Measurements from ENCODE around the gene GARS1.

Gene GARS1

GRCh38 chr7:30648744-30649540, 54.3 kb downstream of the GARS1 start:
- in situ Hi-C loops (cut with HindIII; ENCODE audit: low pct_ligation_motif_present, low pct_unique_long_range_greater_than_20kb, low sequenced_read_pairs), result no loop called here
- no peak for DNase-seq

DNA sequence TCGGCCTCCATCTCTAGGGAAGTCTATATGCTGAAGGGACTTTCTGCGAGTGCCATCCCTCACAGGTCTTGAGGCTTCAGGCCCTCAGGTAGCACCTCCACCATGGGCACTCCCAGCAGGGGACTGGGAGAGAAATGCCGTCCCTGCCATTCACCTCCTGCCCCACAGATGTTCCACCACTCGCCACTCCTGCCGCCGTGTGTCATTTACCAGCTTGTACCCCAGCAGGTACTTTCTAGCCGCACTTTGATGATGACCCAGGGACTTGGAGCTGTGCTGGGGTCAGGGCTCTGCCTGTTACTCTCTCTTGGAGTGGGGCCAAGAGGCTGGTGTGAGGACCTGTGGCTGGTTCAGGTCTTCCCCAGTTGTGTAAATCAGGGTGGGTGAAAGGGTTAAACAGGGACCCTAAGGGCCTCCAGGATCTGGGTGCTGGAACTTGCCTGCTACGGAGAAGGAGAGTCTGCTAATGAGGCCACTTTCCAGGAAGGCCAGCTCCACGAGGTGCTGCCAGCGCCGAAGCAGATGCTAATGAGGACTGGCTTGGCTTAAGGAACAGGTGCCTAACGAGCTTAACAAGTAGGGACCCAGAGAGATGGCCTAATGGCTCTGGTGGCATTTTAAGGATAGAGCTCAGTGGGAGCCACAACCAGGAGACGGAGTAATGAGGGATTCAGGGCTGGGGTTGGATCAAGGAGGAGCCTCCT, 55.2 kb downstream of the GARS1 start:
- in situ Hi-C loops (cut with HindIII; ENCODE audit: low pct_ligation_motif_present, low pct_unique_long_range_greater_than_20kb, low sequenced_read_pairs), result no loop called here
- no peak for DNase-seq

DNA sequence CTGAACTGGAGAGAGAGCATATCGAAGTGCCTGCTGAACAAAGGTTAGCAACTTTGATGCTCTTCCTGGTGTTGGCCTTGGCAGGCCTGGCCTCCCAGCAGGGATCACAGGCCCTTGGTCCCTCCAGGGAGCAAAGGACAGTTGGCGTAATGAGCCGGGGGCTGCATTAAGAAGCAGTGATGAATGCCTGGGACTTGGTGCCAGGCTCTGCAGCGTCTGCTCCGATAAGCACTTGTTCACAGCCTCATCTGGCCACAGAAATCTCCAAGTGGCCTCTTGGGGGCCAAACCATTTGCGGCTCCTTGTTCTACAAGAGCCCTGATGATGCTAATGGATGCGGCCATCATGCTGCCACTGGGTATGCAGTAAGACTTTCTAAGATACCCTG, 55.7 kb downstream of the GARS1 start:
- in situ Hi-C loops (cut with HindIII; ENCODE audit: low pct_ligation_motif_present, low pct_unique_long_range_greater_than_20kb, low sequenced_read_pairs), result no loop called here
- DNase-seq, result no peak

GRCh38 chr7:30652132-30652531, 57.5 kb downstream of the GARS1 start:
- in situ Hi-C loops (cut with HindIII; ENCODE audit: low pct_ligation_motif_present, low pct_unique_long_range_greater_than_20kb, low sequenced_read_pairs), result no loop called here
- DNase-seq, result no peak

DNA sequence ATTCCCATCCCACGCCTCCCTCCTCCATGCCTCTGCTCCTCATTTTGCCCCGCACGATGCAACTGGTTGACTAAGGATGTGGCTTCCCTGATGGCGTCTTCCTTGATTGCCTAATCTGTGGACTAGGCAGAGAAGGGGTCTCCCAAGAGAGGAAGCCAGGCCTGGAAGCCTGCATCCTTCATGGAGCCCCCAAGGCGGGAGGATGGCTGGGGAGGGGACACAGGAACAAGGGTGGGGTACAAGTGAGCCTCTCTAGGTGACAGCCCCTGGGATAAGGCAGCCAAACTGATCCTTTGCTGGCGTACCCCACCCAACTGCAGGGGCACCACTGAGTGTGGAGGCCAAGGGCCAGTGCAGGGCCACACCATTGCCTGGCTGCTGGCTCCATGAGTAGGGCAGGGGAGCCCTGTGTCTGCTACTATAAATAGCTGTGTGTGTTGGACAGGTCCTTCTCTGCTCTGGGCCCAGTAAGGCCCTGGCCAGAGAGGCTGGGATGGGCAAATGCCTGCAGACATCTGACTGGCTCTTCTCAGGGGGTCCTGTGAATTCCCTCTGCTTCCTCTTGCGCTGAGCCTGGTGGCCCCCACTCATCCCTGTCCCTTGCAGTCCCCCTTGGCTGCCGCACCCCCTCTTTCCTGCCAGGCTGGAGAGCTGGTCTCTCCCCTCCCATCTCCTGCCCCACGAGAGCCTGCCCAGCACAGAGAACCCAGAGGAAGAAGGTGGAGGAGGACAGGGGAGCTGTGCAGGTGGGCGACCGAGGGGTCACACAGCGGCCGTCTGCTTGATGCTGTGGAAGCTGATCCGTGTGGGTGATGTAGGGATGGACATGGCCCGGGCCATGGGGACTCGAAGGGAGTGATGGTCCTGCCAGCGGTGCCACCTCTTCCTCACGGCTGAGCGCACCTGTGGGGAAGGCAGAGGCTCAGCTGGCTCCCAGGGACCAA, 58.3 kb downstream of the GARS1 start:
- in situ Hi-C loops (cut with HindIII; ENCODE audit: low pct_ligation_motif_present, low pct_unique_long_range_greater_than_20kb, low sequenced_read_pairs), result no loop called here

GRCh38 chr7:30654296-30655090, 59.8 kb downstream of the GARS1 start:
- DNase-seq, result no peak
- in situ Hi-C loops (cut with HindIII; ENCODE audit: low pct_ligation_motif_present, low pct_unique_long_range_greater_than_20kb, low sequenced_read_pairs), result no loop called here

More for the DNA sequence above, 58.3 kb downstream of the GARS1 start:
- DNase-seq, result no peak

GRCh38 chr7:30655096-30655970, 60.7 kb downstream of the GARS1 start:
- in situ Hi-C loops (cut with HindIII; ENCODE audit: low pct_ligation_motif_present, low pct_unique_long_range_greater_than_20kb, low sequenced_read_pairs), result no loop called here
- no peak for DNase-seq

- DNase-seq, result no peak
- in situ Hi-C loops (cut with HindIII; ENCODE audit: low pct_ligation_motif_present, low pct_unique_long_range_greater_than_20kb, low sequenced_read_pairs), result no loop called here
Observed at GRCh38 chr7:30656006-30656957, 61.6 kb downstream of the GARS1 start.

GRCh38 chr7:30657131-30657530, 62.5 kb downstream of the GARS1 start:
- no peak for DNase-seq
- in situ Hi-C loops (cut with HindIII; ENCODE audit: low pct_ligation_motif_present, low pct_unique_long_range_greater_than_20kb, low sequenced_read_pairs), result no loop called here

DNA sequence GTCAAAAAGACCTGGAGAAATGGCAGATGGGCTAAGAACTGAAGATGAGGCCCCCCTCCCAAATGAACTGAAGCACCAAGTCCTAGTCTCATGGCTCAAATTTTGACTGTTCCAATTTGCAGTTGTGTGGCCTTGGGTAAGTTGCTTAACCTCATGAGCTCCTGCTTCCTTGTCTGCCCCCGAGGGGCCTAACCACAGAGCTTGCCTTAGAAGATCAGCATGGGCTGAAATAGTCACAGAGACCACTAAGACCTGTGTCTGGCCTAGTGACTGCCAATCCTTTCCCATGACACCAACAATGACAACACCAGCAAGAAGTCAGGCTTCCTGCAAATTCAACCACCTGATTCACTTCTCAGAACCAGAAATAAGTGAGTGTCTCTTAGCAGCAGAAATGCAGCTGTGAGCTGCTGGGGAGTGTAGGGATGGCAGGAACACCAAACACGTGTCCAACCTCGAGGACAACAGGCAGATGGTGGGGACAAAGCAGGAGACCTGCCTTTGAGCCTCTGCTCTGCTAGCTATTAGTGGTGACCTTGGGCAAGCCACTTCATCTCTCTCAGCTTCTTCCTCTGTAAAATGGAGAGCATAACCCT, 63.9 kb downstream of the GARS1 start:
- no peak for DNase-seq
- in situ Hi-C loops (cut with HindIII; ENCODE audit: low pct_ligation_motif_present, low pct_unique_long_range_greater_than_20kb, low sequenced_read_pairs), result no loop called here

- DNase-seq, result no peak
- in situ Hi-C loops (cut with HindIII; ENCODE audit: low pct_ligation_motif_present, low pct_unique_long_range_greater_than_20kb, low sequenced_read_pairs), result no loop called here
Observed at GRCh38 chr7:30659312-30659711, 64.6 kb downstream of the GARS1 start.

- in situ Hi-C loops (cut with HindIII; ENCODE audit: low pct_ligation_motif_present, low pct_unique_long_range_greater_than_20kb, low sequenced_read_pairs), result no loop called here
Observed at GRCh38 chr7:30660331-30661255, 65.9 kb downstream of the GARS1 start.

GRCh38 chr7:30661926-30662325, 67.2 kb downstream of the GARS1 start:
- no peak for DNase-seq
- in situ Hi-C loops (cut with HindIII; ENCODE audit: low pct_ligation_motif_present, low pct_unique_long_range_greater_than_20kb, low sequenced_read_pairs), result no loop called here

More at GRCh38 chr7:30660331-30661255, 65.9 kb downstream of the GARS1 start:
- no peak for DNase-seq

DNA sequence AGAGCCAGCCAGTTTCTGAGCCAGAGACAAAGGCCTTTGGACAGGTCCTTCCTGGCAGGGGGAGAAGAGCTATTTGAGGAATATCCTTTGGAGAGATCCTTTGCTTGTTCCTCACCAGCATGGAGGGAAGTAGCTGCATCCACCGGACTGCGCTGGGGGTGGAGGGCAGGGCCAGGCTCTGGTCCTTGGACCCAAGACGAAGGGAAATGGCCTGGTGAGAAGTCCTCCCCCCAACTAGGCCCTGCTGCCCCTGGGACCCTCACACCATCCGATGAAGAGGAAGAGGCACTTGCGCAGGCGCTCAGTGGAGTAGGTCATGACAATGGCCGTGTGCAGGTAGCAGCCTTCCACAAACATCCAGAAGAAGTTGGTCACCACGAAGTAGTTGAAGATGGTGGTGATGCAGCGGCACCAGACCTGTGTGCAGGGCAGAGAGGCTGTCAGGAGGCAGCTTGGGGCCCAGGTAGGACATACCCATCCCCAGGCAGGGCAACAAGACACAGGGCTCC, 67.8 kb downstream of the GARS1 start:
- in situ Hi-C loops (cut with HindIII; ENCODE audit: low pct_ligation_motif_present, low pct_unique_long_range_greater_than_20kb, low sequenced_read_pairs), result no loop called here
- DNase-seq, result no peak

DNA sequence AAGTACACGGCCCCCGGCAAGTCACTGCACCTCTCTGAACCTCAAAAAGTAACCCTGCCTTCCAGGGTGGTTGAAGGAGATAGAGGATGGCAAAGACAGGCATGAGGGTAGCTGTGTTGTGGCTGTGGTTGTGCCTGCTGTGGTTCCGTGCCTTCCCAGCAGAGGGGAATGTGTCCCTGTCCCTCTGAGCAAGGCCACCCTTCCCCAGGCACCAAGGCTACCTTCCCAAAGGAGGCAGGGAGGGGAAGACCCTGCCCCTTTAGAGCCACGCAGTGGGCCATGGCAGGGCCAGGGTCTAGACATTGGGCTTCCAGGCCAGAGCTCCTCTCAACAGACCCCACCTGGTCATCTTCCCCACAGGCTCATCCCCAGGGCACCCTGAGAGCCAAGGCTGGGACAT, 68.7 kb downstream of the GARS1 start:
- in situ Hi-C loops (cut with HindIII; ENCODE audit: low pct_ligation_motif_present, low pct_unique_long_range_greater_than_20kb, low sequenced_read_pairs), result no loop called here
- no peak for DNase-seq
